GM10847 (cell line): ENCODE measurements around the gene LRRC4B.

Experiments
- POLR2A ChIP-seq: IDR thresholded peaks from 2 replicates; pipeline ENCODE4 v1.6.1; 2011; ENCODE audit not compliant: insufficient read length; ENCODE audit errors: extremely low read depth

Gene LRRC4B

GRCh38 chr19:50546527-50547221 lies 21.6 kb downstream of the LRRC4B start:
- TF ChIP-seq POLR2A, result no peak

DNA sequence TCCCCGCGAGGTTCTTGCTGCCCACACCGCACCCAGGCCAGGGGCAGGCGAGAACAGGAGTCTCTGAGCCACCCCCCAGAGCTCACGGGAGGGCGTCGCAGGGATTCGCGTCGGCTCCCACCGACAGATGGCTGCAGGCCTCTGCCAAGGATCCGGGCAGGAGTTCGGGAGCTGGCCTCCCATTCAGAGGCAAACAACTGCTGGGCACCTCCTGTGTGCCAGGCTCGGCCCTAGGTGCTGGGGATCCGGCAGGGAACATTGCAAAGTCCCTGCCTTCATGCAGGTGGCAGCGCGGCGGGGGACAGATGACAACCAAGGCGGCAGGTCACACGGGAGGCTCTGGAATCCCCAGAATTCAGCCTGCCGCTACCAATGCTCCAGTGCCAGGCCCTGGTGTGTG lies 25.3 kb downstream of the LRRC4B start:
- no peak for TF ChIP-seq POLR2A

GRCh38 chr19:50537769-50538230 lies 30.4 kb downstream of the LRRC4B start:
- TF ChIP-seq POLR2A, result no peak

- TF ChIP-seq POLR2A, result no peak
Observed at GRCh38 chr19:50537306-50537685, 30.9 kb downstream of the LRRC4B start.

DNA sequence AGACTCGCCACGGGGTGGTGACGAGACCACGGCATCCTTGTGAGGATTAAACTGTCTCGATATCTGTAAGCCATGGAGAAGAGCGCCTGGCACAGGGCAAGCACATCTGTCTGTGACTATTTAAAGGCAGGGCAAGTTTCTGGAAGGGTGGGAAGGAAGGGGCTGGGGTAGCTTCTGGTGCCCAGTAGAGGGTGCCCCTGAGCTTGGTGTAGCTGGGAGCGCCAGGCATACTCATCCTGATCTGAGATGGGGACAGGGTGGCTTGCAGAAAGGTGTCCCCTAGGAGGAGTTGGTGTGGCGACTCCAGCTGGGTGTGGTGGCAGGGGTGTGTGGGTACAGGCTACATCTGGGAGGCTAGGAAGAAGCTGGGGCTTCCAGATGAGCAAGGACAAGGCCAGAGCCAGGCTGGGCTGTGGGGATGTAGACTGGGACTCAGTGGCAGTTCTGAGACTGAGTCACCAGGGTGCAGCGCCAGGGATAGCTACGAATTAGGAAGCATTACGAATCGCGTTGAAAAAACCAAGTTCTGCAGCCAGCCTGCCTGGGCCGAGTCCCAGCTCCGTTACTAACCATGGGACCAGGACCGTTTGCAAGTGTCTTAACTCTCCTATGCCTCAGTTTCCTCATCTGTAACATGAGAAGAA lies 31.5 kb downstream of the LRRC4B start:
- no peak for TF ChIP-seq POLR2A

DNA sequence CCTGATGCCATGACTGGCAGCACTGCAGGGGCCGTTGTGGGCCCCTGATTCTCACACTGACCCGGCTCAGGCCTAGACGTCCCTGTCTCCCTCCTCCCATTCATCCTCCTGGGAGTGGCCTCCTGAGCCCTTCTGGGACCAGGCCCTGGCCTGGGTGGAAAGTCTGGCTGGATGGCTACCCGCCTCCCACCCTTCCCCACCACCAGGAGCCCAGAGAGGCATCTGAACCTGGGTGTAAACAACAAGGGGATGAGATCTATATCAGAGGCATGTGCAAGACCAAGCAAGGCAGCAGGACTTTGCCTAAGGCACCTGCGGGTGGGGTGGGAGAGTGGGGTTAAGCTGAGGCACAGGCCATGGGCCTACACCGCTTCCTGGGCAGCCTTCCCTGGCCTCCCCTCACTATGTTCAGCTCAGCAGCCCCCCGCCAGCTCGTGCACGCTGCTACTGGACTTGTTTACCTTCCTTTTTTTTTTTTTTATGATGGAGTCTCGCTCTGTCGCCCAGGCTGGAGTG lies 32.5 kb downstream of the LRRC4B start:
- no peak for TF ChIP-seq POLR2A

- TF ChIP-seq POLR2A, result no peak
Observed at GRCh38 chr19:50534478-50534877, 33.8 kb downstream of the LRRC4B start.

- no peak for TF ChIP-seq POLR2A
Observed at GRCh38 chr19:50532952-50533351, 35.3 kb downstream of the LRRC4B start.

DNA sequence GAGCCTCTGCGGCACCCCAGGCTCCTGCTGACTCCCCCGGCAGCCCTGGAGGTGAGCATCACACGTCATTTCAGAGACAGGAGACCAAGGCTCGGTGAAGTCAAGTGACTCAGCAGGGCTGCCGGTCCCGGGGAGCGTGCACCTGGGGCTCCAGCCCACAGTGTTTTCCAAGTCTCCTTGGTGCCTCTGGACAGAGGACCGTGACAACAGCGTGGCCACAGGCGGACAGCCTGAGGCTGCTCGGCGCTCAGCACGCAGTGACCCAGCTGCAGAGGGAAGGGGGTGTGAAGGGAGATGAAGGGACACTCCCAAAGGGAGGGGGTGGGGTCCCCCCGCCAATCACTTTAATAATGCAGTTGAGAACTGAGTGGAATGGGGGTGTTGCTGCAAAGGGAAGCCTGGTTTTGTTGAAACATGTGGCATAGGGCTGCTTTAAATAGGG lies 37.0 kb downstream of the LRRC4B start:
- TF ChIP-seq POLR2A, result no peak

DNA sequence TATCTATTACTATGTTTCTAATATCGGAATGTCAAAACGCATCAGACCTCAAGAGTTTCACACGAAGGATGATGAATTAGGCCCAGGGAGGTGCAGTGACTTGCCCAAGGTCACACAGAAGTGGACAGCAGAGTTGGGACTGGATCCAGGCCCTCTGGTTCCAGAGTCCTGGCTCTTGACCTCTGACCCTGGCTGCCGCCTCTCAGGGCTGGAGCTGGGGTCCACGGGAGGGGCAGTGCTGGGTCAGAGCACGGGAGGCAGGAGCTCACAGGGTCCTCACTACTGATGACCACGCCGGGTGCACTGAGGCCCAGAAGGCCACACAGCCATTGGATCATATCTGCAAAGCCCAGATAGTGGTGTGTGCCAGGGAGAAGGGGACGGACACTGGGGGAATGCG lies 45.4 kb downstream of the LRRC4B start:
- no peak for TF ChIP-seq POLR2A

DNA sequence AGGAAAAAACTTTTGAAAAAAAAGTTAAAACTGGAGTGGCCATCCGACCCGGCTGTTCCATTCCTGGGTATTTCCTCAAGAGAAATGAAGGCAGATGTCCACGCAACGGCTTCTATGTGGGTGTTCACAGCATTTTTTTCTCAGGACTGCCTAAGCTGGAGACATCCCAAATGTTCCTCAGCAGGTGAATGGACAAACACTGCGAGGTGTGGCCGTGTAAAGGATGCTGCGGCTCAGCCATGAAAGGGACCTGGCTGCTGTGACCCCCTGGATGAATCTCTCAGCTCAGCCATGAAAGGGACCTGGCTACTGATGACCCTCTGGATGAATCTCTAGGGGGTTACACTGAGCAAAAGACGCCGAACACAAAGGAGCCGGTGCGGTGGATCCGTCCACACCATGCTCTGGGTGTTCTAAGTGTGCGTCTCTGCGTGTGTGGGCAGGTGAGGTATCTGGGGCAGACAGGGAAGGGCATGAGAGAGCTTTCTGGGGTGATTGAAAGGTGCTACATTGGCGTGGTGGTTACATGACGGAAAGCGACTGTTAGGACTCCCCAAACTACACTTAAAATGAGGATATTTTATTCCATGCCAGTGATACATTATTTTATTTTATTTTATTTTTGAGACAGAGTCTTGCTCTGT lies 47.3 kb downstream of the LRRC4B start:
- TF ChIP-seq POLR2A, result no peak

DNA sequence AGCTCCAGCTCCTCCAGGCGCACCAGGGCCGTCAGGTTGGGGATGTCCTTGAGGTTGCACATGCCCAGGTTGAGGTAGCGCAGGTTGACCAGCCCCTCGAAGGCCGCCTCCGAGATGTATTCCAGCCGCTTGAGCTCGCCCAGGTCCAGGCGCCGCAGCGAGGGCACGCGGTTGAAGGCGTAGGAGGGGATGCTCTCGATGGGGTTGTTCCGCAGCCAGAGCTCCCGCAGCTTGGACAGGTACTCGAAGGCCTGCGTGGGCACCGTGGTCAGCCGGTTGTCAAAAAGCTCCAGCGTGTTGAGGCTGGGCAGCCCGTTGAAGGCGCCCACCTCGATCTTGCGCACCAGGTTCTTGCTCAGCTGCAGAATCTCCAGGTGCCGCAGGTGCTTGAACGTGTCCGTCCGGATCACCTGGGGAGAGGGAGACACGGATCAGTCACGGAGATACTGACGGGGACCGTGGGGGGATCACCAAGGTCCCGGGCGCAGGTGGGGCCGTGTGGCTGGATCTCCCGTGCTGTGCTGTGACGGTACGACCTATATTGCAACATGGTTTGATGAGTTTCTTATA lies 49.1 kb downstream of the LRRC4B start:
- TF ChIP-seq POLR2A, result no peak

DNA sequence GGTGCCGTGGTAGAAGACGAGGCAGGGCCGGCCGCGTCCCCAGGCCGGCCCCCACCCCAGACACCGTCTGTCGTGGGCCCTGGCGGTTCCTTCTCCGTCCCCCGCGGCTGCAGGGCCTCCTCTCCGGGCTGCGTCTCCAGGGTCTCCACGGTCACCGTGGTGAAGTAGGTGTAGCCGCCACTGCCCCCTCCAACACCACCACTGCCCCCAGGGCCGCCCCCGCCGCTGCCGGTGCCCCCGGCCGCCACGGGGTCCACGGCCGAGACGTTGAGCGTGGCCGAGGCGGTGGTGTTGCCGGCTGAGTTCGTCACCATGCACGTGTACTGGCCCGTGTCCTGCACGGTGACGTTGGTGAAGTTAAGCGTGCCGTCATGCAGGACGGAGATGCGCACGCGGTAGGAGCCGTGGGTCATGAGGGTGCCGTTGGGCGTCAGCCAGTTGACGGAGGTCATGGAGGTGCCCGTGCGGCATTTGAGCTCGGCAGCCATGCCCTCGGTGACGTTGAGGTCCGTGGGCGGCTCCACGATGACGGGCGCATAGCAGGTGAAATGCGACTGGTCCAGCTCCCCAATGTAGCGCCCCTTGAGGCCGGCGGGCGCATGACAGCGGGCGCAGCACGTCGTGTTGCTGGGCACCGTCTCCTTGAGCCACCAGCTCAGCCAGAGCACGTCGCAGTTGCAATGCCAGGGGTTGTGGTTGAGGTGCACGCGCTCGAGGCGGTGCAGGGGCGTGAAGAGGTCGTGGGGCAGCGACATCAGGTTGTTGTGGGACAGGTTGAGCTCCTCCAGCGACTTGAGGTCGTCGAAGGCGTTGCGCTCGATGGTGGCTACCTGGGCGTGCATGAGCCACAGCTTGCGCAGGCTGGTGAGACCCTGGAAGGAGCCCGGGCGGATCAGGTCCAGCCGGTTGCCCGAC lies 49.9 kb downstream of the LRRC4B start:
- TF ChIP-seq POLR2A, result no peak

DNA sequence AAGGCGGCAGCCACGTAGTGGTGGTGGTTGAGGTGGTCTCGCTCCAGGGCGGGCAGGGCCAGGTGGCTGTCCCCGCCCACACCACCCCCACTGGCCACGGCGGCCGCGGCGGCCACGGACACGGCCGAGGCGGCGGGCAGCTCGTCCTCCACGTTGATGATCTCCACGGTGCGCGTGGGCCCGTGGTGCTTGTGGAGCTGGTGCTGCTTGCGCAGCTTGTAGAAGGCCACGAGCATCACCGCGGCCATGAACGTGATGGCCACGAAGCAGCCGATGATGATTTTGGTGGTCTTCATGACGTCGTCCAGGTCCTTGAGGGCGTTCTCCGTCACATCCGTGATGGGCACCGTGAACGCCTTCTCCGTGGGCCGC lies 50.5 kb downstream of the LRRC4B start:
- no peak for TF ChIP-seq POLR2A
